Measurements from ENCODE around the gene EIF5.

The EIF5 gene

GRCh38 chr14:103372552-103373304, 38.7 kb downstream of the EIF5 start:
- DNase-seq: no peak

GRCh38 chr14:103374121-103374520, 40.1 kb downstream of the EIF5 start:
- no peak for DNase-seq

GRCh38 chr14:103377522-103378037, 43.5 kb downstream of the EIF5 start:
- no peak for DNase-seq

DNA sequence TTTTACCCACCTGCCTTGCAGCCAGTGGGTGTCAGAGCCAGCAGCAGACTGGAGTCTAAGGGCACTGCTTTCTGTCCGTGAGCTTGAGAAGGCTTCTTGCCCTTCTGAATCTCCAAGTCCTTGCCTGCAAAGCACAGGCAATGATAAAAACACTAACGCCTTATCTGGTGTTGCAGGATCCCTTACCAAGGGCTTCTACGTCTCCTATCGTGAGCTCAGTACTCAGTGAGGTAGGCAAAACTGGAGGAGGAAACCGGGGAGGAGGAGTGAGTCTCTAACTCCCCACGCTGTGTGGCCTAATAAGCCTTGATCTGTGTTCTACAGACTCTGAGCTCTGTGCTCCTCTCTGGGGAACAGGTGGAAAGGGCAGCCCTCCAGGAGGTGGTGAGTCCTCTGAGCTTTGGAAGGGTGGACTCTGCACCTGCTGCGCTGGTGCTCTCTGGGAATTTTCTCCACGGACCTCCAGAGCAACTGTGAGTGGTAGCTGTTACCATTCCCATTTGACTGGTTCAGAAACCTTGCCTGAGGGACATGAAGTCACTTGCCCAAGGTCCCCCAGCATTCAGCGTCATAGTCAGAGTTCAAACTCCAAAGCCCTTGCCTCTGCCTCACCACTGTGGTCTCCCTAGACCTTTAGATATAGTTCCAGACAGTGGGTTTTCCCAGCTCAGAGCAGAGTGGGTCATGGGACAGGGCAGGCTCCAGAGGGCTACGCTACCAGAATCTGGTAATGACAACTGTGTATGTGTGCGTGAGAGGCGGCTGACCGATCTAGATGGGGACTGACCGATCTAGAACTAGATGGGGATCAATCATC, 44.2 kb downstream of the EIF5 start:
- no peak for DNase-seq

- no peak for DNase-seq
Observed at GRCh38 chr14:103380719-103381377, 46.8 kb downstream of the EIF5 start.

DNA sequence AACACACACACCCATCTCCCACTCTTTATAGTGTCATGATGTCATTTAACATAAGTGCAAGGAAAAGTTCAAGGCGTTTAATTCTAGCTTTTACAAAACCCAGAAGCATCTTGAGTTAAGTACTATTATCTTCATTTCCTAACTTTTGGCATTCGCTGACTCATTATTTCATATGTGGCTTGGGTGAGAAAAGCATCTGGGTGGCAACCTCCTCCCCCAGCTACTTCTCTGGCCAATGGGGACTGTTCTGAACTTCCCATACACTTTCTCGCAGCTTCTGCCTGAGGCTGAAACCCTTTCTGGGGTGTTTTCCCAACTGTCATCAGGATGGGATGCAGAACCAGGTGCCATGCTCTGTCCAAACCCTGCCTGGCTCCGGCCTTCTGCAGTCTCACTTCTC, 48.3 kb downstream of the EIF5 start:
- DNase-seq: no peak

DNA sequence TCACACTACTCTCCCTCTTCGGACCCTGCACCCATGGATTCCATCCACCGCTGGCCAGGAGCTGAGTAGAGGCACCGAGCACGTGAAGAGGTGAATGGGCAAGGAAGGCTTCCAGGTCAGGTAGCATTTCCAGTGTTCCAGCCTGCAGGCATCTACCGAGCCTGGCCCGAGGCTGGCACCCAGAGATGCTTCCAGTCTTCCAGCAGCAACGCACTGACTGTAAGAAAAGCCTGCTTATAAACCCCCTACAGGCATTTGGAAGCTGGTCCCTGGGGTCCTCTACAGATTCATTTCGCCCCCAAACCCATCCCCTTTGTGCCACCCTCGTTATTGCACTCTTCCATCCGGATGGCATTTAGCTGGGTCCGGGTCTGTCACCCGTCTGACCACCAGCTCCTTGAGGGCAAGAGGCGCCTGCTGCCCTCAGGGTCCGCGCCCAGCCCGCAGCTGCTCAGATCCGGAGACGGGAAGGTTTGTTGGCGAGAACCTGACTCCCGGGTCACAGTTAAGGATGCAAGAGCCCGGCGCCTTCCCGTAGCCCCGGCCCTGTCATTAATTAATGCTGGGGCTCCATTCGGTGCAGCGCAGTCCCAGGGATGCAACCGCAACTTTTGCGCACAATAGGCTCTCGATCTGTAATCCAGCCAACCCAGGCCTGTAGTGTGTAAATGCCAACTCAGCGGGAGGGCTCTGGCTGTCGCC, 50.6 kb downstream of the EIF5 start:
- no peak for DNase-seq

DNA sequence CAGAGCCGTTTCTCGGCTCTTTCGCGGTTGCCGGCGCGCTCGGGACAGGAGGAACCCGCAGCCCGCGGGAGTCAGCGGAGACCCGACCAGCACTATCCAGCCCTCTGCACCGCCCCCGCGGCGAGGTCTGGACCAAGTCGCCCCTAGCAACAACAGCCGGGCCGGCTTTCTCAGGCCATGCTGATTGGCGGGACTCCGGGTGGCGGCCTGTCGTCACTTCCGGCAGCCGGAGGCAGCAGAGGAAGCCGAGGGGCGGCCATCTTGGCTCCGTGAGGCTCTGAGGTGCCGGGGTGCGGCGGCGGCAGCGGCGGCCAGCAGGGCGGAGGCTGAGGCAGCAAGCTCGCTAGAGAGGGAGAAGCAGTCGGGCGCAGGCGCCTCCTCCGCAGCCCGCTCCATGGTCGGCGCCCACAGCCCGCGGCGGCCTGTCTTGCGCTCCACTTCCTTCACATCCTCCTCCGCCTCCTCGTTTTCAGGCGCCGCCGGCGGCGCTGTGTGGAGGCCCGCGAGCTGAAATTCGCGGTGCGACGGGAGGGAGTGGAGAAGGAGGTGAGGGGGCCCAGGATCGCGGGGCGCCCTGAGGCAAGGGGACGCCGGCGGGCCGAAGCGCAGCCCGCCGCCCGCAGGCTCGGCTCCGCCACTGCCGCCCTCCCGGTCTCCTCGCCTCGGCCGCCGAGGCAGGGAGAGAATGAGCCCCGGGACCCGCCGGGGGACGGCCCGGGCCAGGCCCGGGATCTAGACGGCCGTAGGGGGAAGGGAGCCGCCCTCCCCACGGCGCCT, 51.3 kb downstream of the EIF5 start, which contains the start of gene MARK3:
MARK3 (plus strand) TSS at position 264 of the 777 bp plus-strand sequence. CDS start 615 bp downstream, outside the sequence.
- DNase-seq: peak; percentile 95

DNA sequence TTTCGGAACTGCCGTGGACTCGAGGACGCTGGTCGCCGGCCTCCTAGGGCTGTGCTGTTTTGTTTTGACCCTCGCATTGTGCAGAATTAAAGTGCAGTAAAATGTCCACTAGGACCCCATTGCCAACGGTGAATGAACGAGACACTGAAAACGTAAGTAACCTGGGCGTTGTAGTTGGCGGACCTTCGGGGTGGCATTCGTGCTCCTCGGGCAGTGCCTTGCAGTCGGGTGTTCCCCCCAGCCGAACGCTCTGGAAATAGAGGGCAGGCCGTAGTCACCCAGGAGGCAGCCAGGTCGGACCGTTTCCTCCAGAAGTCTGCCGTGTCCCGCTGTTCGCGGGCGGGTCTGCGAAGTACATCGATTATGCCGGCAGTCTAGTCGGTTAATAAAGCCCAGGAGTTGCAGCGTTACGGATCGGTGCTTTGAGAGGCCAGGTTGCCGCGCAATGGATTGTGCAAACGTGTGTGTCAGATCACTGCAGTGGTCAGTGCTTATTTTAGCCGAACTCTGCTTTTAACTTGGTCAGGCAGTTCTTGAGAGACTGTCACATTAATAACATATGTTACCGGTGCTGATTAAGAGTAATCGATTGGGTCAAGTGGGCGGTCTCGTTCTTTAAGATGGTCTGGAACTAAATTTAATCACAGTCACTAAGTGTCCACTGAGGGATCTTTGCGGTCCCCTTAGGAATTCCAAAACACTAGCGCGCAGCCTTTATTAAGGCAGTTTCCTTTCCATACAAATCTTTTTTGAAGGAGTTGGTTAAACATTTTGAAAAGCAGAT, 52.1 kb downstream of the EIF5 start:
- DNase-seq: peak; percentile 38

DNA sequence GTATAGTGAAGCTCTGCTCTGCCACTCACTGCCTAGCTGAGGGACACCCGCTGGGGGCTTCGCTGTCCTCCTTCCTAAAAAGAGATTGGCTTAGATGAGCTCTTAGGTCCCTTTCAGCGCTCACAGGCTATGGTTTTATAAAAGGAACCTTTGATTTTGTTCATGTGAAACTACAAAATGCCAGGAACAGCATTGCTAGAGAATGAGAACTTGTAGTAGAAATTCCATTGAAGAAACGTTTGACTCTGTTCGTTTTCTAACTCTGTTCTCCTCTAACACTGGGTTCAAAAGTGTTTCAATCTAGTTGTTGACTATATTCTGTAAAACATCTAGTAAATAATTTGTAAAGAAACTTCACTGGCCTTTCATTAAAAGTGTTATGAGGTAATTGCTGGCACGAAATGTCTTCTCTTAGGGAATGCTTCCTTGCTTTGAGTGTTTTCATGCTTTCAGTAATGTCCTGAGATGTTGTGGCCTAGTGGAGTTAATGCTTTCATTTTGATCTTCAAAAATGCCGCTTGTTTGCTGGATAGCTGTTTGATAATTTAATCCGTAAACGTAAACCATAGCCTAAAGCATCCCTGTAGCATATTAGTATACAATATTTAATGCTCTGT, 52.8 kb downstream of the EIF5 start:
- DNase-seq: no peak

- no peak for DNase-seq
Observed at GRCh38 chr14:103388664-103389063, 54.6 kb downstream of the EIF5 start.

GRCh38 chr14:103390605-103391004, 56.6 kb downstream of the EIF5 start:
- DNase-seq: no peak

DNA sequence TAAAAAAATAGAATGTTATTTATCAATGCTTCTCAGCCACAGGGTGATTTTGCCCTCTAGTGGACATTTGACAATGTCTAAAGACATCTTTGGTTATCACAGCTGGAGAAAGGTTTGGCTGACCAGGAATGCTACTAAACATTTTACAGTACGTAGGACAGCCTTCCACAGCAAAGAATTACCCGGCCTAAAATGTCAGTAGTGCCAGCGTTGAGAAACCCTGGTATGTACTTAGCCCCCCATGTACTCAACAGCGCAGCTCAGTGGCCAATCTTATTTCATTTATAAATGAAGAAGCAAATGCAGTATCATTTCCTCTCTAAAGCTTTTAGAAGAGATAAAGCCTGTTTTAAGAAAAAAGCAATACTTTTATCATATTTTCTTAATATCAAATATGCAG, 57.0 kb downstream of the EIF5 start:
- DNase-seq: peak; percentile 30

GRCh38 chr14:103392106-103392505, 58.1 kb downstream of the EIF5 start:
- DNase-seq: no peak

DNA sequence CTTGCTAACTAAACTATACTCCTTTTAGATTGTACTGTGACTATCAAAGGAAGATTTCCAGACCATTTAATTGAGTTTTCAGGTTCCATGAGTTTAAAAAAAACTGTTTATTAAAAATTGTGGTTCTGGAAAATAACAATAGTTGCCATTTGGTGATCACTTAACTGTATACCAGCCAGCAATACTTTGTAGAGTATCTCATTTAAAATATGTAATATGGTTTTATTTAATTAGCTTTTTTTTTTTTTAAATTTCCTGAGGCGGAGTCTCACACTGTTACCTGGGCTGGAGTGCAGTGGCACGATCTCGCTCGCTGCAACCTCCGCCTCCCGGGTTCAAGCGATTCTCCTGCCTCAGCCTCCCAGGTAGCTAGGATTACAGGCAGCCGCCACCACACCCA, 58.5 kb downstream of the EIF5 start:
- DNase-seq: no peak

- no peak for DNase-seq
Observed at GRCh38 chr14:103393070-103393469, 59.0 kb downstream of the EIF5 start.

DNA sequence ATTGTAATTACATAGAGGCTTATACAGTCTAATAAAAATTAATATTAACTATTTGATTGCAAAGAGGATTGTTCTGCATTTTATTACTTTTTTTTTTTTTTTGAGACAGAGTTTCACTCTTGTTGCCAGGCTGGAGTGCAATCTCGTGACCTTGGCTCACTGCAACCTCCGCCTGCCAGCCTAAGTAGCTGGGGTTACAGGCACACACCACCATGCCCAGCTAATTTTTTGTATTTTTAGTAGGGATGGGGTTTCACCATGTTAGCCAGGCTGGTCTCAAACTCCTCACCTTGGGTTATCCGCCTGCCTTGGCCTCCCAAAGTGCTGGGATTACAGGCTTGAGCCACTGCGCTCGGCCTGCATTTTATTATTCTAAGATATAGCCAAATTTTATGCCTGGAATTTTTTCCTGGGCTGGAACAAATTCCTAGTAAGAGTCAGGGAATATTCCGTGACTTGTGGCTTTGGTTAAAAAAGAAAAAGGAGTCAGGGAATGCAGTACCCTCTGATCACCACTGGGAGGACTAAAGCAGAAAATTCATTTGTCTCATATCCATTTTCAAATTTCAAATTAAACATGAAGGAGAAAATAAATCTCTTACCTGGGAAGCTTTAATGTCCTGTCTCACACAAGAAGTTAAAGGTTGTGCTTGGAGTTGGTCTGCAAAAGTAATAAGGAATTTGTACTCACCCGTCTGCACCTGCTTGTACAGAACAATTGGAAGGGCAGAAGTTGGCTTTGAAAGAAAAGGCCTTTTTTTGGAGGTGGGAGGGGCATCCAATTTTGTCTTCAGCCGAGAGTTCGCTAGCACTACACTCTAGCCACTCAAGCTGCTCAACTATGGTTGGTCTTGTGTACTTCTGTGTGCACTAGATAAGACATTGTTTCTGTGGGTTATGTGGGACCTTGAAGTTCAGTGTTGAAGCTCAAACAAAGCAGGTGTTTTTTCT, 59.9 kb downstream of the EIF5 start:
- peak; percentile 1 for DNase-seq
